ENCODE measurements around the gene ITPA.

ITPA gene

GRCh38 chr20:3193806-3194616, 15.3 kb upstream of the ITPA start:
- ChIA-PET CTCF (no interaction called here), POLR2A (ENCODE audit: low non-redundant PET) (interaction anchor here (0.7 kb wide), 1 partner anchor 681 kb away, joined by 3 read pairs; no protein-coding TSS in a partner anchor)
- peak overlapping the region; percentile 38 for H3K27ac ChIP-seq
- no peak for TF ChIP-seq CTCF (conservative IDR thresholded peaks at IDR 0.05; ENCODE audit: low read depth)
- DNase-seq (ENCODE audit: low spot score): no peak

GRCh38 chr20:3194617-3195280, 14.5 kb upstream of the ITPA start:
- POLR2A ChIA-PET (ENCODE audit: low non-redundant PET): no interaction called here
- CTCF ChIA-PET: no interaction called here
- 0 out of 2 replicates have a peak overlapping the region, but pooled peaks have one; percentile 4 for H3K27ac ChIP-seq
- DNase-seq (ENCODE audit: low spot score): no peak
- TF ChIP-seq CTCF (conservative IDR thresholded peaks at IDR 0.05; ENCODE audit: low read depth): no peak

GRCh38 chr20:3195590-3196237, 13.6 kb upstream of the ITPA start:
- DNase-seq (ENCODE audit: low spot score): no peak
- no peak for TF ChIP-seq CTCF (conservative IDR thresholded peaks at IDR 0.05; ENCODE audit: low read depth)
- H3K27ac ChIP-seq: no peak overlapping the region
- ChIA-PET CTCF (no interaction called here), POLR2A (ENCODE audit: low non-redundant PET) (no interaction called here)

GRCh38 chr20:3199206-3199605, 10.1 kb upstream of the ITPA start:
- ChIA-PET CTCF (interaction anchor here (0.6 to 0.7 kb wide), 2 partner anchors 202 to 1387 kb away, joined by 3 read pairs; no protein-coding TSS in a partner anchor), POLR2A (ENCODE audit: low non-redundant PET) (no interaction called here)
- H3K27ac ChIP-seq: peak overlapping the region; percentile 1
- no peak for DNase-seq (ENCODE audit: low spot score)
- TF ChIP-seq CTCF (conservative IDR thresholded peaks at IDR 0.05; ENCODE audit: low read depth): no peak

GRCh38 chr20:3199976-3200755, 9.1 kb upstream of the ITPA start:
- no peak for TF ChIP-seq CTCF (conservative IDR thresholded peaks at IDR 0.05; ENCODE audit: low read depth)
- CTCF ChIA-PET: no interaction called here
- POLR2A ChIA-PET (ENCODE audit: low non-redundant PET): no interaction called here

GRCh38 chr20:3202965-3203314, 6.4 kb upstream of the ITPA start:
- TF ChIP-seq CTCF (conservative IDR thresholded peaks at IDR 0.05; ENCODE audit: low read depth): no peak
- H3K27ac ChIP-seq: peak overlapping the region; percentile 88
- DNase-seq (ENCODE audit: low spot score): no peak
- POLR2A ChIA-PET (ENCODE audit: low non-redundant PET): no interaction called here
- CTCF ChIA-PET: interaction anchor here (0.7 to 1.0 kb wide), 3 partner anchors 15 to 37 kb away, joined by 3 read pairs; no protein-coding TSS in a partner anchor

More at GRCh38 chr20:3199976-3200755, 9.1 kb upstream of the ITPA start:
- H3K27ac ChIP-seq: peak overlapping the region; percentile 1
- DNase-seq (ENCODE audit: low spot score): no peak

Data from RWPE1 (cell line).